Coronary artery (tissue), 2 donors: Measurements from ENCODE around the gene NUP35.

Experiments used
- DNase-seq: peaks from one replicate; pipeline ENCODE4 v3.0.0-alpha.2; 2017; ENCODE audit warnings: low spot score
- H3K27ac ChIP-seq, 2 donors: fragments of 200-600 bp; sonication (generic); one replicate each; pipeline ENCODE4 v1.5.1; 2016 to 2019
- H3K4me3 ChIP-seq: fragments of 200-600 bp; sonication (generic); 2 replicates; pipeline ENCODE4 v1.5.1; 2016; ENCODE audit warnings: mild to moderate bottlenecking, moderate library complexity
- TF ChIP-seq, protein P1 (sequence below): fragments of 200-600 bp; sonication (generic); IDR thresholded peaks from one replicate; pipeline ENCODE4 v1.5.1; 2019; ENCODE audit warnings: antibody characterized with exemption

NUP35 gene

DNA sequence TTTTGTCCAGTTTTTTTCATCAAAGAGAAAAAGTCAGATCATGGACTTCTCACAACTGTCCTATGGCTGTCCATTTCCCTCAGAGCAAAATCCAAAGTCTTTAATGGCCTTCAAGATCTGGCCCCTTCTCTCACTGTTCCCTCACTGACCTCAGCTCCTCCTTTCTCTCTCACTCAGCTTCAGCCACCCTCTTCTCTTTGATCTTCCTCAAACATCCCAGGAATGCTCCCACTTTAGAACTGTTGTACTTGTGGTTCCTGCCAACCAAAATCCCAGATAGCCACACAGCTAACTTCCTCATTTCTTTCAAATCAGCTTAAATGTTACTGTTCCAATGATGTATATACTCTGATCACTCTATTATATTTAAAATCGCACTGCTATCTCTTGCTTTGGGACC lies 82.9 kb downstream of the NUP35 start:
- no peak overlapping the region for H3K4me3 ChIP-seq
- DNase-seq: no peak
- no peak overlapping the region for H3K27ac ChIP-seq
- TF ChIP-seq, protein P1, sequence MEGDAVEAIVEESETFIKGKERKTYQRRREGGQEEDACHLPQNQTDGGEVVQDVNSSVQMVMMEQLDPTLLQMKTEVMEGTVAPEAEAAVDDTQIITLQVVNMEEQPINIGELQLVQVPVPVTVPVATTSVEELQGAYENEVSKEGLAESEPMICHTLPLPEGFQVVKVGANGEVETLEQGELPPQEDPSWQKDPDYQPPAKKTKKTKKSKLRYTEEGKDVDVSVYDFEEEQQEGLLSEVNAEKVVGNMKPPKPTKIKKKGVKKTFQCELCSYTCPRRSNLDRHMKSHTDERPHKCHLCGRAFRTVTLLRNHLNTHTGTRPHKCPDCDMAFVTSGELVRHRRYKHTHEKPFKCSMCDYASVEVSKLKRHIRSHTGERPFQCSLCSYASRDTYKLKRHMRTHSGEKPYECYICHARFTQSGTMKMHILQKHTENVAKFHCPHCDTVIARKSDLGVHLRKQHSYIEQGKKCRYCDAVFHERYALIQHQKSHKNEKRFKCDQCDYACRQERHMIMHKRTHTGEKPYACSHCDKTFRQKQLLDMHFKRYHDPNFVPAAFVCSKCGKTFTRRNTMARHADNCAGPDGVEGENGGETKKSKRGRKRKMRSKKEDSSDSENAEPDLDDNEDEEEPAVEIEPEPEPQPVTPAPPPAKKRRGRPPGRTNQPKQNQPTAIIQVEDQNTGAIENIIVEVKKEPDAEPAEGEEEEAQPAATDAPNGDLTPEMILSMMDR: no peak

DNA sequence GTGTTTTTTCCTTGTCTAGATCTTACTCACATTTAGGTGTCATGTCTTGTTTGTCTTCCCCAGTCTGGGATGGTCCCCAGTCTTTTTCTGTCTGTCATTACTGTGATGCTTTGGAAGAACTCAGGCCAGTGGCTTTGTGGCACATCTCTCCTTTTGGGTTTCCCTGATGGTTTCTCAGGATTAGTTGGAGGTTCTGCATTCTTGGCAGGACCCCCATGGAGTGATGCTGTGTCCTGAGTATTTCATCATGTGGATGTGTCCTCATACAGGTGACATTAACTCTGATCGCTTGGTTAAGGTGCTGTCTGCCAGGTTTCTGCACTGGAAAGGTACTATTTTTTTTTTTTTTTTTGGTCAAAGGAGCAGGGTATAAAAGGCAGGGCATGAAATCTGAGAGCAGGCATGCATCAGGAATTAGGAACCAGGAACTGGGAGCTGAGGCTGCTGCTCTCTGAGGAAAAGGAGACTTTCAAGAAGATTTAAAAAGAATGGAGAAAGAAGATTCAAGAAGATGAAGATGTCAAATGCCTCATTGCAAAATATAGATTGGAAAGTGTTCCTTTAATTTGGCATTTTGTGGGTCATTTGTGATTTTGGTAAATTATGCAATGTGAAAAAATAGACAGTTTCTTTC lies 85.3 kb downstream of the NUP35 start:
- no peak overlapping the region for H3K4me3 ChIP-seq
- TF ChIP-seq, protein P1: no peak
- no peak for DNase-seq
- H3K27ac ChIP-seq: no peak overlapping the region
